Urothelium cell line (cell line): ENCODE measurements around the gene ARFGAP3.
A peak's percentile ranks its signal among the peaks of the same experiment; 100 is the strongest.

ENCODE experiments used
- DNase-seq: peaks from one replicate; pipeline ENCODE4 v3.0.0; 2011; ENCODE audit warnings: low spot score, mixed read lengths
- FAIRE-seq: peaks from 2 replicates; lab custom pipeline; 2011; peaks lifted over from hg19 to GRCh38; lab: Jason Lieb, UNC

The ARFGAP3 gene

GRCh38 chr22:42865536-42865935, 8.5 kb upstream of the ARFGAP3 start:
- FAIRE-seq, result no peak

GRCh38 chr22:42863349-42863961, 6.4 kb upstream of the ARFGAP3 start:
- DNase-seq (peak; percentile 60), FAIRE-seq (no peak)

More at GRCh38 chr22:42865536-42865935, 8.5 kb upstream of the ARFGAP3 start:
- DNase-seq, result no peak

GRCh38 chr22:42862045-42862734, 5.1 kb upstream of the ARFGAP3 start:
- FAIRE-seq (peak; percentile 50), DNase-seq (peak; percentile 66)

DNA sequence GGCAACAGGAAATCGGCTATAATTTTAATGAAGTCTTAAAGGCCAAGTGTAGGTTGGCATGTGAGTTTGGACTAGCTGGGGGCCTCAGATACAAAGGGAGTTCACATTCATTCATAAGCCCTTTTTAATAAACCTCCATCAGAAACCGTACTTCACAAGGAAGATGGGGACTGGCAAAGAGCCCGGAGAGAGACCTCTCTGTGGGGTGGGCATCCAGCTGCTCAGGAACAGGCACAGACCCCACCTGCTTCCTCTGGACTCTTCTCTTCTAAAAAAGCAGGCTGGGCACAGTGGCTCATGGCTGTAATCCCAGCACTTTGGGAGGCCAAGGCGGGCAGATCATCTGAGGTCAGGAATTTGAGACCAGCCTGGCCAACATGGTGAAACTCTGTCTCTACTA, 3.9 kb upstream of the ARFGAP3 start:
- FAIRE-seq (no peak), DNase-seq (no peak)

DNA sequence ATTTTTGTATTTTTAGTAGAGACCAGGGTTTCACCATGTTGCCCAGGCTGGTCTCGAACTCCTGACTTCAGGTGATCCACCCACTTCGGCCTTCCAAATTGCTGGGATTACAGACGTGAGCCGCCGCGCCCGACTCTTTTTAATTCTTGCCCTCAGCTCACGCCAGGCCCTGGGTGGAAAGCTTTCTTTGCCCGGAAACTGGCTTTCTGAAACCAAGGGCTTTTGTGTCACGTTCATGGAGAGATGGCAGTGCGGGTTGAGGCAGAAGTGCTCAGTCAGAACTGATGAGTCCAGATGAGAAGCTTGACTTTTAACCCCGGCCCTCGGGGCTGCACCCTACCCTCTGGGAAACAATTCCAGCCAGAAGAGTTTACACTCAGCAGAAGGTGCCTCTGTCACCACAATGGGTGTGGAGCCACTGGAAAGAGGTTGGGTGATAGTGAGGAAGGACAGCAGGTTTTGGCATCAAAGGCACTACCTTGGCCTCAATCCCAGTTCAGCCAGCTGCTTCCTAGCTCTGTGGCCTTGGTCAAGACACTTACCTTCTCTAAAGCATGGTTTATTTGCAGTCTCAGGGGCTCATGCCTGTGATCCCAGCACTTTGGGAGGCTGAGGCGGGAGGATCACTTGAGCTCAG, 890 bp upstream of the ARFGAP3 start:
- FAIRE-seq (no peak), DNase-seq (no peak)

- DNase-seq (peak; percentile 62), FAIRE-seq (no peak)
Observed at GRCh38 chr22:42856179-42856864, 751 bp downstream of the ARFGAP3 start.

DNA sequence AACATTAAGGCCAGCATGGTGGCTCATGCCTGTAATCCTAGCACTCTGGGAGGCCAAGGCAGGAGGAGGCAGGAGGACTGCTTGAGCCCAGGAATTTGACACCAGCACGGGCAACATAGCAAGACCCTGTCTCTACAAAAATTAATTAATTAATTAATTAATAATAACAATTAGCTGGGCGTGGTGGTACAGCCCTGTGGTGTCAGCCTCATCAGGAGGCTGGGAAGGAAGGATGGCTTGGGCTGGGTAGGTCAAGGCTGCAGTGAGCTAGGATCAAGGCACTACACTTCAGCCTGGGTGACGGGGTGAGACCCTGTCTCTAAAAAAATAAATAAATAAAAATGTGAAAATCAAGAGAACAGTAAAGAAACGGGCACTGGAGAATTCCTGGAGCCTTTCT, 1.4 kb downstream of the ARFGAP3 start:
- no peak for DNase-seq
- FAIRE-seq, result no peak

- no peak for FAIRE-seq
- DNase-seq, result no peak
Observed at GRCh38 chr22:42855211-42855610, 1.9 kb downstream of the ARFGAP3 start.

- no peak for FAIRE-seq
- no peak for DNase-seq
Observed at GRCh38 chr22:42848941-42849550, 8.0 kb downstream of the ARFGAP3 start.

GRCh38 chr22:42847110-42847509, 10.0 kb downstream of the ARFGAP3 start:
- no peak for FAIRE-seq

GRCh38 chr22:42844756-42845155, 12.3 kb downstream of the ARFGAP3 start:
- DNase-seq, result no peak

More at GRCh38 chr22:42847110-42847509, 10.0 kb downstream of the ARFGAP3 start:
- DNase-seq, result no peak

DNA sequence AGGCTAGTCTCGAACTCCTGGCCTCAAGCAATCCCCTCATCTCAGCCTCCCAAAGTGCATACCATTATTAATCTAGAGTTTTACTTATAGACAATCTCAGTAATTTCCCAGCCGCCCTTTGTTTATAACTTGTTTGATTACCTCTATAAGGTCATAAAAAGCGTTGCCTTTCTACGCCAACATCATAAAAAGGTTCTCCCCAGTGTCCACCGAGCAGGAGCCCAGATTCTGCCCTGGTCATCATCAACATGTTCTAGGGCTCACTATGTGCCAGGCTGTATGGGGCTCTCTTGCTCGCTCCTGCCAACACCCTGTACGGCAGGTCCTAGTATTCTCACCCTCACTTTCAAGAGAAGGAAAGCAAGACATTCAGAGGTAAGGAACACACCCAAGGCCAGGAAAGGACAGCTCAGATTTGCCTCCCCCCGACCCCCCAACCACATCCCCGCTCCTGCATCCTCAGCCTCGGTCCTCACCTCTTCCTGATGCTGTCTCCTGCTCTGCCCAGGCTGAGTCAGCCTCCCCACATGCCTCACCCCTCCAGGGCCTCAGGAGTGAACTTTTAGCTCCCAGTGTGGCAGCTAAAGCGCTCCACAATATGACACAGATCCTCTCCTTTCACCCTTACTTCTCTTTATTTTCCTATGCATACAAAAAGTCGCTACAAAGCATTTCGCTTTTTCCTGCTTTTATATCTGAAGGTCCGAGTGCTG, 14.3 kb downstream of the ARFGAP3 start:
- DNase-seq, result no peak
- FAIRE-seq, result no peak

More at GRCh38 chr22:42844756-42845155, 12.3 kb downstream of the ARFGAP3 start:
- FAIRE-seq, result no peak

DNA sequence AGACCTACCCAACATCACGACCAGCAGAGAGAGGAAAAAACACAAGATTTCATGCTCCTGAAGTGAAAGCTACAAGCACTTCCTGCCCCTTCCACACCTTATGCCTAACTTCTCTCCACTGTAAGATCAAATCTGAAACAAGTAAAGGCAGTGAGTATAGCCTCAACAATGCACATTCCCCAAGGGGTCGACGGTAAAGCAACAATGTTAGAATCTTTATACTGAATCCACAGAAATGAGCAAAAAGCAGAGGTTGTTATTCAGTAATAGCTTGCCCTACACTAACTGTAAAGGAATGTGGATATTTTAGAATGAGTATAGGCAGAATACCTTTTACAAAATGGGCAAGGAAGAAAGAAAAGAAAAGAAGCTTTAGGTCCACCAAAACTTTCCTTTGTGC, 15.6 kb downstream of the ARFGAP3 start:
- FAIRE-seq, result no peak
- no peak for DNase-seq

GRCh38 chr22:42837556-42837955, 19.5 kb downstream of the ARFGAP3 start:
- FAIRE-seq (no peak), DNase-seq (no peak)

DNA sequence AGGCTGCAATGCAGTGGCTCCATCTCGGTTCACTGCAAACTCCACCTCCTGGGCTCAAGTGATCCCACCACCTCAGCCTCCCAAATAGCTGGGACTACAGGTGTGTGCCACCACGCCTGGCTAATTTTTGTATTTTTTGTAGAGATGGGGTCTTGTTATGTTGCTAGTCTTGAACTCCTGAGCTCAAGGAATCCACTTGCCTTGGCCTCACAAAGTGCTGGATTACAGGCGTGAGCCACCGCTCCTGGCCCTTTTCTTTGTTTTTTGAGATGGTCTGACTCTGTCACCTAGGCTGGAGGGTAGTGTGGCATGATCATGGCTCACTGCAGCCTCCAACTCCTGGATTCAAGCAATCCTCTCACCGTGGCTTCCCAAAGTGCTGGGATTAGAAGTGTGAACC, 21.0 kb downstream of the ARFGAP3 start:
- FAIRE-seq (no peak), DNase-seq (no peak)

- no peak for DNase-seq
- FAIRE-seq, result no peak
Observed at GRCh38 chr22:42834177-42834949, 22.7 kb downstream of the ARFGAP3 start.

DNA sequence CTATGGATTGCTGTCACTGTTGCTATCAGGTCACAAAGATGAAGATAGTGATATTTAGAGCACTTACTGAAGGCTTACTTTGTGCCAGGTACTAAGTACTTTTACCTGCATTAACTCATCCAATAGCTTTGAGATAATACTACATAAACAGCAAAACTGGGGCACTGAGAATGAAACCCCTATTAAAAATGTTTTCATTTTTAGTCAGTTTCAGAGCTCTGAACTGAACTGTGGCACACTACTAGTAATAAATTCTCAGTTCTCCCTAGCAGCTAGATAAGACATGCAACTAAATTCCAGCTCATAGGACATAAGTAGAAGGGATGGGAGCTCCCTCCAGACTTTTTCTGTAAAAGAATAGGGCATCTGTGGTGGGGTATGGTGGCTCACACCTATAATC, 24.0 kb downstream of the ARFGAP3 start:
- DNase-seq (no peak), FAIRE-seq (no peak)

DNA sequence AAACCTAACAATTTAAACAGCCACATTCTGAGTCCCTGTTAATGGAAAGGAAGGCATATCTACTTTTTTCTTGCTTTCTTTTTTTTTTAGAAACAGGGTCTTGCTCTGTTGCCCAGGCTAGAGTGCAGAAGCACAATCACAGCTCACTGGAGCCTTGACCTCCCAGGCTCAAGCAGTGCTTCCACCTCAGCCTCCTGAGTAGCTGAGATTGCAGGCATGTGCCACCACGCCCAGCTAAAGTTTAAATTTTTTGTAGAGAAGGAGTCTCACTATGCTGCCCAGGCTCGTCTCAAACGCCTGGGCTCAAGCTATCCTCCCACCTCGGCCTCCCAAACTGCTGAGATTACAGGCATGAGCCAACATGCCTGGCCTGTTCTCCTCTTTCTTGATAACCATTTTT, 25.4 kb downstream of the ARFGAP3 start:
- FAIRE-seq, result no peak

DNA sequence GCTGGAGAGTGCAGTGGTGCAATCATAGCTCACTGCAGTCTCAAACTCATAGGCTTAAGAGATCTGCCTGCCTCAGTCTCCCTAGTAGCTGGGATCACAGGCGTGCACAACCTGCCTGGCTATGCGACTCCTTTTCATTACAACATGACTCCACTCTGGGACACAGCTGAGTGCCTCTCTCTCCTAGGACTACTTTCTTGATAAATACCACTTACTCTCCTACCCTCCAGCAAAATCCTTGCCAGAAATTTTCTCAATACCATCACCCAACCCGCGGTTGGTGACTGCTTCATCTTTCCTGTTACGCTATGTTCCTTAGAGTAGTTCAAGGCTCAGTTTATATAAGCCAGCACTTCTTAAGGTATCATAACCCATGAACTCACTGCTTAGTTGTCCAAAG, 26.9 kb downstream of the ARFGAP3 start:
- no peak for FAIRE-seq

More for the DNA sequence above, 25.4 kb downstream of the ARFGAP3 start:
- no peak for DNase-seq

DNA sequence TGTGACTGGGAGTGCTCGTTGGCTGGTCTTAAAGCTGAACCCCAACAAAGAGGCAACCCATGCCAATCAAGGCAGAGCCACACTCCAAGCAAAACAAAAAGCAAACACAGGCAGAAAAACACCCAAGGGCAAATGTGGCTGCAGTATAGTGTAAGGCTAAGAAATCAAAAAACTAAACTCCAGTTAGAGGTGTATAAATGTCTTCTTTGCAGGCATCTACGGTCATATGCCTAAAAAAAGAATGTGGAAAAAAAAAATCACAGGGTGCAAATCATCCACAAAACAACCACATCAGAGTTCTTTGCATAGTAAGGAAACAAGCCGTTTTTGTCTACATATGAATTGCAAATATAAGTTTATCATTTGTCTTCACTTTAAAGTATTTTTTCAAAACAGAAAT, 27.8 kb downstream of the ARFGAP3 start:
- FAIRE-seq (no peak), DNase-seq (no peak)

More for the DNA sequence above, 26.9 kb downstream of the ARFGAP3 start:
- no peak for DNase-seq
